Upper lobe of left lung (tissue), 4 donors: ENCODE measurements around the gene BACE1.

Source experiments
- CTCF ChIP-seq, 6 experiments: fragments of 450-650 bp in 4 of 6; fragments of 200-600 bp in 2 of 6; sonication (generic) in 2 of 6; IDR thresholded peaks; one replicate each; pipeline ENCODE4 v1.5.1; 2016 to 2019; ENCODE audit warnings: antibody characterized with exemption in 6 of 6
- EP300 ChIP-seq, 4 donors: sonication (generic); formaldehyde crosslinking; IDR thresholded peaks; one replicate each; pipeline ENCODE4 v1.5.1; 2017; ENCODE audit warnings: antibody characterized with exemption in 4 of 4, control low read depth in 2 of 4
- POLR2A ChIP-seq, 4 donors: fragments of 450-650 bp; IDR thresholded peaks; one replicate each; pipeline ENCODE4 v1.5.1; 2016 to 2017; ENCODE audit warnings: antibody characterized with exemption in 4 of 4, mild to moderate bottlenecking in 2 of 4
- POLR2AphosphoS5 ChIP-seq, 2 donors: sonication (generic); formaldehyde crosslinking; IDR thresholded peaks; one replicate each; pipeline ENCODE4 v1.5.1; 2017; ENCODE audit warnings: antibody characterized with exemption in 2 of 2

GRCh38 chr11:117309310-117309709 lies 6.7 kb downstream of the BACE1 start:
- TF ChIP-seq POLR2A (IDR thresholded peaks at IDR 0.05) (no peak), CTCF (IDR thresholded peaks at IDR 0.05) (no peak), EP300 (IDR thresholded peaks at IDR 0.05) (no peak), POLR2AphosphoS5 (IDR thresholded peaks at IDR 0.05) (no peak)
